Measurements from ENCODE around the gene DPP10.

DNA sequence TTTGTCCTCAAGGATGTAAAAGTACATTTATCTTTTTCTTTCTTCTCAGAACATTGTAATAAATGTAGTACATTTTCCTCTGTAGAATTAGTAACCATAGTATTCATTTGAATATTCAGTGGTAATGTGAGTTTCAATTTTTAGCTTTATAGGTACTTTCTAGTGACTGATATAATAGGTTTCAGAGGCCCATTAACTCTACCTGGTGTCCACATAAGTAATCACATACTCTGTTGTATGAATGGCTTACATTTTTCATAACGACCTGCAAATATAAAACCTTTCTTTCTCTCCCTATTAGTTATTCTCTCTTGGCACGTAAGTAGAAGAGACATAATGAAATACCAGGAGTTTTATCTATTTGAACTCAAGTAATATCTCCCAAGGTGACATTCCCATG, 1017.6 kb downstream of the DPP10 start:
- TF ChIP-seq YY1 (IDR thresholded peaks at IDR 0.05; ENCODE audit: insufficient read depth, insufficient read length): no peak
- TF ChIP-seq ZNF274 (IDR thresholded peaks at IDR 0.05; ENCODE audit: low read depth, low read length): no peak
- TF ChIP-seq SUZ12 (IDR thresholded peaks at IDR 0.05; ENCODE audit: extremely low read depth, insufficient read depth, insufficient read length): no peak

Measured in NT2/D1 (cell line).